HepG2 (cell line): ENCODE results near the gene OAF. TPM values are rescaled to one million over a fixed set of nuclear protein-coding genes. Genes with fewer than 3 reads are reported as not detected.

ENCODE experiments used
- ATAC-seq: fragments of 200-7000 bp; cut with Tn5 transposase; 3 replicates; pipeline ENCODE4 v1.9.1; 2020; ENCODE audit warnings: mild to moderate bottlenecking, moderate library complexity
- BruUV-seq: library from RNA; stranded (reverse); fragments of 400-500 nt; replicated peaks from 2 replicates; lab custom pipeline; 2021; lab: Mats Ljungman, UMichigan
- CTCF ChIA-PET: fragments of 300-600 bp; formaldehyde crosslinking; extraction: SDS; loops from one replicate; lab custom pipeline; 2021; ENCODE audit warnings: low total read pairs, inconsistent platforms, low intra/inter-chr PET ratio; lab: Yijun Ruan, JAX
- POLR2A ChIA-PET: fragments of 350-600 bp; sonication (Branson Sonifier 250); formaldehyde crosslinking; loops from one replicate; lab custom pipeline; 2020; ENCODE audit warnings: antibody characterized with exemption, inconsistent platforms; lab: Yijun Ruan, JAX
- DNase-seq: peaks from one replicate; pipeline ENCODE4 v3.0.0-alpha.2; 2015; ENCODE audit warnings: low spot score
- FAIRE-seq: peaks from 3 replicates; lab custom pipeline; 2011; peaks lifted over from hg19 to GRCh38; lab: Jason Lieb, UNC
- H2AFZ ChIP-seq: one replicate; pipeline ENCODE4 v1.6.1; 2011; ENCODE audit warnings: low read length, inconsistent platforms
- H3K27ac ChIP-seq: fragments of 300-600 bp; 3 replicates; pipeline ENCODE4 v1.8.0; 2011; ENCODE audit warnings: mixed run types, mild to moderate bottlenecking, mixed read lengths, low read length, inconsistent platforms; ENCODE audit not compliant: insufficient read depth; ENCODE audit errors: extremely low read length
- H3K27me3 ChIP-seq, 2 experiments: fragments of 200-600 bp in 1 of 2; 2 replicates in 1 of 2; 3 replicates in 1 of 2; pipeline versions ENCODE4 v1.6.0 to v1.8.0; 2011; ENCODE audit warnings: low read length in 2 of 2, mild to moderate bottlenecking in 2 of 2, moderate library complexity in 2 of 2, inconsistent platforms in 1 of 2; ENCODE audit not compliant: insufficient read depth in 2 of 2, control insufficient read depth in 1 of 2
- H3K36me3 ChIP-seq, 2 experiments: fragments of 200-600 bp in 1 of 2; replicated peaks in 1 of 2; 2 replicates in 1 of 2; 3 replicates in 1 of 2; pipeline versions ENCODE4 v1.5.1 to v1.8.0; 2011; ENCODE audit warnings: low read length in 2 of 2, inconsistent platforms in 1 of 2; ENCODE audit not compliant: insufficient read depth in 2 of 2, control insufficient read depth in 1 of 2
- H3K4me1 ChIP-seq: 2 replicates; pipeline ENCODE4 v1.5.1; 2012; ENCODE audit warnings: low read length, inconsistent platforms; ENCODE audit not compliant: insufficient read depth
- H3K4me2 ChIP-seq: 2 replicates; pipeline ENCODE4 v1.6.0; 2011; ENCODE audit warnings: low read depth, low read length, inconsistent platforms
- H3K4me3 ChIP-seq, 3 experiments: fragments of 200-600 bp in 1 of 3; sonication (generic), shearing (Covaris generic) in 1 of 3; replicated peaks in 1 of 3; 2 replicates each; pipeline ENCODE4 v1.5.1; 2011 to 2016; ENCODE audit warnings: low read length in 3 of 3, inconsistent platforms in 2 of 3, low read depth in 2 of 3, mild to moderate bottlenecking in 2 of 3, control low read depth in 1 of 3, mixed read lengths in 1 of 3; ENCODE audit not compliant: insufficient read depth in 1 of 3
- H3K79me2 ChIP-seq: one replicate; pipeline ENCODE4 v1.6.1; 2011; ENCODE audit warnings: low read length, inconsistent platforms; ENCODE audit not compliant: insufficient read depth
- H3K9ac ChIP-seq: 2 replicates; pipeline ENCODE4 v1.6.0; 2011; ENCODE audit warnings: mild to moderate bottlenecking, low read depth, low read length, inconsistent platforms; ENCODE audit not compliant: insufficient read depth
- H3K9me3 ChIP-seq: 2 replicates; pipeline ENCODE4 v1.5.1; 2012; ENCODE audit warnings: mild to moderate bottlenecking, low read length
- H4K20me1 ChIP-seq: 2 replicates; pipeline ENCODE4 v1.6.0; 2011; ENCODE audit warnings: inconsistent platforms, mild to moderate bottlenecking, low read length, moderate library complexity; ENCODE audit not compliant: insufficient read depth
- CEBPG ChIP-seq: IDR thresholded peaks from 2 replicates; pipeline ENCODE4 v1.6.1; 2016
- JDP2 ChIP-seq: sonication (generic); formaldehyde crosslinking; IDR thresholded peaks from 2 replicates; pipeline ENCODE4 v1.8.1; 2022; ENCODE audit warnings: missing genetic modification reagents, borderline replicate concordance
- MAZ ChIP-seq, 2 experiments: sonication (generic) in 1 of 2; formaldehyde crosslinking in 1 of 2; IDR thresholded peaks; 2 replicates each; pipeline versions ENCODE4 v1.5.0 to v1.6.1; 2012 to 2020; ENCODE audit warnings: low read depth in 2 of 2, mild to moderate bottlenecking in 2 of 2, borderline replicate concordance in 1 of 2, improper control_type of control experiment in 1 of 2, low read length in 1 of 2, missing genetic modification reagents in 1 of 2, moderate library complexity in 1 of 2
- RARA ChIP-seq: IDR thresholded peaks from 2 replicates; pipeline ENCODE4 v1.6.1; 2016; ENCODE audit warnings: missing genetic modification reagents, missing compliant biosample characterization
- SALL1 ChIP-seq: sonication (generic); formaldehyde crosslinking; IDR thresholded peaks from 2 replicates; pipeline ENCODE4 v1.8.0; 2022; ENCODE audit warnings: mild to moderate bottlenecking, missing genetic modification reagents
- SOX13 ChIP-seq, 3 experiments: fragments of 450-650 bp in 1 of 3; sonication (generic) in 1 of 3; formaldehyde crosslinking in 1 of 3; IDR thresholded peaks in 2 of 3; conservative IDR thresholded peaks in 1 of 3; 2 replicates each; pipeline versions ENCODE4 v1.5.0 to v1.6.1; 2016 to 2020; ENCODE audit warnings: antibody characterized with exemption in 1 of 3, mild to moderate bottlenecking in 1 of 3, missing compliant biosample characterization in 1 of 3, missing genetic modification reagents in 1 of 3, moderate library complexity in 1 of 3
- TCF7 ChIP-seq: sonication (generic); IDR thresholded peaks from 2 replicates; pipeline ENCODE4 v1.6.1; 2016; ENCODE audit warnings: antibody characterized with exemption, low read depth
- ZBTB7B ChIP-seq: sonication (generic); formaldehyde crosslinking; IDR thresholded peaks from 2 replicates; pipeline ENCODE4 v1.4.0; 2020; ENCODE audit warnings: missing genetic modification reagents
- ZIK1 ChIP-seq: sonication (generic); formaldehyde crosslinking; IDR thresholded peaks from 2 replicates; pipeline ENCODE4 v1.5.0; 2020; ENCODE audit warnings: mild to moderate bottlenecking, low read depth, missing genetic modification reagents, borderline replicate concordance
- ZNF670 ChIP-seq: sonication (generic); formaldehyde crosslinking; IDR thresholded peaks from 2 replicates; pipeline ENCODE4 v1.8.0; 2022; ENCODE audit warnings: mild to moderate bottlenecking, missing genetic modification reagents, borderline replicate concordance
- ZNF772 ChIP-seq: sonication (generic); formaldehyde crosslinking; IDR thresholded peaks from 2 replicates; pipeline ENCODE4 v1.5.0; 2020; ENCODE audit warnings: mild to moderate bottlenecking, missing genetic modification reagents
- WGBS: methylation state at CpG from one replicate; pipeline ENCODE4 v1.1.6; 2017; ENCODE audit warnings: low lambda C conversion rate; 5-methylcytosine and 5-hydroxymethylcytosine counted together
- in situ Hi-C: cut with HindIII; loops from 2 replicates; pipeline ENCODE4 v1.10.0; 2017; ENCODE audit warnings: low pct_unique_long_range_greater_than_20kb; ENCODE audit not compliant: extremely low pct_ligation_motif_present
- intact Hi-C: fragments of 100-400 bp; cut with micrococcal nuclease; formaldehyde crosslinking; loops from one replicate; pipeline ENCODE4 v1.10.0; 2022; ENCODE audit not compliant: unreplicated experiment
- polyA plus RNA-seq, 8 experiments: library from polyadenylated mRNA; depleted of rRNA in 3 of 8; stranded (reverse) in 7 of 8; unstranded in 1 of 8; fragments of >200 nt; fragmentation: Illumina TruSeq in 4 of 8; extraction: Trizol in 4 of 8; gene quantifications; 2 replicates each; pipeline versions ENCODE4 v1.2.1 to v1.2.3, GENCODE V29; 2011 to 2016; ENCODE audit warnings: low read depth in 4 of 8, missing spikeins in 1 of 8, mixed read lengths in 1 of 8; ENCODE audit not compliant: insufficient read depth in 1 of 8
- total RNA-seq, 5 experiments: library from RNA; depleted of rRNA; stranded (reverse); fragments of >200 nt; fragmentation: Illumina TruSeq; extraction: Trizol; gene quantifications; 2 replicates each; pipeline ENCODE4 v1.2.3, GENCODE V29; 2016; ENCODE audit warnings: low read depth in 1 of 5
- TF ChIP-seq, protein P1 (sequence below): sonication (generic); formaldehyde crosslinking; IDR thresholded peaks from 2 replicates; pipeline ENCODE4 v1.5.1; 2020; ENCODE audit warnings: missing genetic modification reagents, mild to moderate bottlenecking, borderline replicate concordance
- TF ChIP-seq, protein P2 (sequence below): sonication (generic); formaldehyde crosslinking; IDR thresholded peaks from 2 replicates; pipeline ENCODE4 v1.9.0; 2021; ENCODE audit warnings: missing genetic modification reagents, mild to moderate bottlenecking, borderline replicate concordance
- TF ChIP-seq, protein P3 (sequence below): sonication (generic); formaldehyde crosslinking; IDR thresholded peaks from 2 replicates; pipeline ENCODE4 v1.8.0; 2022; ENCODE audit warnings: mild to moderate bottlenecking, missing genetic modification reagents, moderate library complexity
- TF ChIP-seq, protein P4 (sequence below): sonication (generic); formaldehyde crosslinking; IDR thresholded peaks from 2 replicates; pipeline ENCODE4 v1.8.1; 2023; ENCODE audit warnings: mild to moderate bottlenecking, missing genetic modification reagents, borderline replicate concordance

The OAF gene
- total and polyA plus RNA-seq, 2 of the 13 experiments (the other 11 are each of a cell fraction or from before 2014, with no cell fraction given): 63.7 to 94.6 TPM

DNA sequence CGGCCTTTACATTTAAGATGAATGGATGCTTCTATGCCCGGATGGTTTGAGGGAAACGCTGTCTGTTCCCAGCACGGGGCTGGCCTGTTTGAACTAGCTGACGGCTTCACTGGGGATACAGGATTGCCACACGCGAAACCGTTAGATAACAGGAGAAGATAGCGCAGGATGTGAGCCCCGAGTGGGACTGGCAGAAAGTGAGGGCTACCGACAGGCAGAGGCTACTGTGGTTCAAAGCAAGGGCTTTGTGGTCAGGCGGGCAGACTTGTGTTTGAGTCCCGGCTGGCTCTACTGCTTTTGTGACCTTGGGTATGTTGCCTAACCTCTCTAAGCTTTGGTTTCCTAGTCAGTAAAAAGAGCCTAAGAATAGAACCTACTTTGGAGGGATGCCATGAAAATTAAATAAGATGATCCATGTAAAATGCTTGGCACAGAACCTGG is 2.8 kb upstream of the OAF start (continued):
- TF ChIP-seq, protein P1, sequence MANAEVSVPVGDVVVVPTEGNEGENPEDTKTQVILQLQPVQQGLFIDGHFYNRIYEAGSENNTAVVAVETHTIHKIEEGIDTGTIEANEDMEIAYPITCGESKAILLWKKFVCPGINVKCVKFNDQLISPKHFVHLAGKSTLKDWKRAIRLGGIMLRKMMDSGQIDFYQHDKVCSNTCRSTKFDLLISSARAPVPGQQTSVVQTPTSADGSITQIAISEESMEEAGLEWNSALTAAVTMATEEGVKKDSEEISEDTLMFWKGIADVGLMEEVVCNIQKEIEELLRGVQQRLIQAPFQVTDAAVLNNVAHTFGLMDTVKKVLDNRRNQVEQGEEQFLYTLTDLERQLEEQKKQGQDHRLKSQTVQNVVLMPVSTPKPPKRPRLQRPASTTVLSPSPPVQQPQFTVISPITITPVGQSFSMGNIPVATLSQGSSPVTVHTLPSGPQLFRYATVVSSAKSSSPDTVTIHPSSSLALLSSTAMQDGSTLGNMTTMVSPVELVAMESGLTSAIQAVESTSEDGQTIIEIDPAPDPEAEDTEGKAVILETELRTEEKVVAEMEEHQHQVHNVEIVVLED (CRISPR knock-in tag): peak; percentile 30; the same call in 1 of the 2 replicates
- TF ChIP-seq, protein P2, sequence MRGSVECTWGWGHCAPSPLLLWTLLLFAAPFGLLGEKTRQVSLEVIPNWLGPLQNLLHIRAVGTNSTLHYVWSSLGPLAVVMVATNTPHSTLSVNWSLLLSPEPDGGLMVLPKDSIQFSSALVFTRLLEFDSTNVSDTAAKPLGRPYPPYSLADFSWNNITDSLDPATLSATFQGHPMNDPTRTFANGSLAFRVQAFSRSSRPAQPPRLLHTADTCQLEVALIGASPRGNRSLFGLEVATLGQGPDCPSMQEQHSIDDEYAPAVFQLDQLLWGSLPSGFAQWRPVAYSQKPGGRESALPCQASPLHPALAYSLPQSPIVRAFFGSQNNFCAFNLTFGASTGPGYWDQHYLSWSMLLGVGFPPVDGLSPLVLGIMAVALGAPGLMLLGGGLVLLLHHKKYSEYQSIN (CRISPR knock-in tag): no peak
- peak; percentile 64; the same call in 1 of the 2 replicates for TF ChIP-seq ZNF772 (CRISPR knock-in tag)

DNA sequence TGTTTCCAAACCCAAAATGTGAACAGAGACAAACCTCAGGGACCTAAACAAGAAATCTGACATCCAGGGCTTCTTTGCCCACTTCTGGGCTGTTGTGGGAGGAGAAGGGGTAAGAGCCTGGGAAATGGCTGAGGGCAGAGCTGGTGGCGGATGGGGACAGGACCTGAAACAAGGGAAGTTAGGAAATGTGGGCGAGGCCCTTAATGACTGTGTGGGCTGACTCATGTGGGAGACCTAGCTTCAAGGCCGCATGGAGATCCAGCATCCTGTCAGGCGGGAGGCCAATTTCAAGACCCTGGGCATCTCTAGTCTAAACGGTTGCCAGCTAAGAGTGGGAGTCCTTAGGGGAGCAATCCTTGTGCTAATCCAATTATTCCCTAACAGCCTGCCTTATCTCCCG is 2.1 kb upstream of the OAF start:
- no TSS peak for BruUV-seq
- intact Hi-C loops (loop anchor here (1.0 kb wide), 1 partner anchor 10 kb away; no protein-coding TSS in a partner anchor), in situ Hi-C loops (no loop called here)
- POLR2A ChIA-PET: interaction anchor here (1.0 to 5.4 kb wide), 10 partner anchors 11 to 466 kb away, joined by 3 to 92 read pairs (median 6); partner anchors contain the start of gene ARHGEF12
- no peaks in the 10 kb centered on the region; a peak in 1 of 5 replicates for H3K36me3 ChIP-seq
- peaks cover 73% of the 10 kb centered on the region for H3K4me1 ChIP-seq
- no peaks in the 10 kb centered on the region for H3K9me3 ChIP-seq
- peak overlapping the region; percentile 46 for H3K9ac ChIP-seq
- H3K27me3 ChIP-seq: no peaks in the 10 kb centered on the region
- peak overlapping the region in 1 of 3 experiments; percentile 51; a peak in 1 of 6 replicates for H3K4me3 ChIP-seq
- H3K4me2 ChIP-seq: peak overlapping the region; percentile 72
- peak; percentile 50 for ATAC-seq
- H4K20me1 ChIP-seq: peaks cover 6% of the 10 kb centered on the region
- 2% methylated on average over 4 of the region's 6 CpGs for WGBS
- peak; percentile 55 for FAIRE-seq
- peaks cover 30% of the 10 kb centered on the region for H3K79me2 ChIP-seq
- H3K27ac ChIP-seq: peak overlapping the region; percentile 52
- CTCF ChIA-PET: no interaction called here
- H2AFZ ChIP-seq: peak overlapping the region; percentile 50
- DNase-seq: peak; percentile 86
- TF ChIP-seq RARA (peak; percentile 43; the same call in 1 of the 2 replicates), ZIK1 (CRISPR knock-in tag) (no peak), ZNF670 (CRISPR knock-in tag) (0 out of 2 replicates have a peak, but pooled peaks have one; percentile 16), JDP2 (CRISPR knock-in tag) (no peak), SOX13 (IDR thresholded peaks at IDR 0.05) (0 out of 2 replicates have a peak, but pooled peaks have one; percentile 18), SOX13 (CRISPR knock-in tag; conservative IDR thresholded peaks at IDR 0.05 in 1 of 2, IDR thresholded peaks at IDR 0.05 in 1 of 2) (peak in 1 of 2 experiments; percentile 47; a peak in 1 of 4 replicates), SALL1 (peak; percentile 29; the same call in 1 of the 2 replicates), TCF7 (peak; percentile 33; the same call in 1 of the 2 replicates), MAZ (IDR thresholded peaks at IDR 0.05; ENCODE audit: borderline replicate concordance, low read depth, low read length) (0 out of 2 replicates have a peak, but pooled peaks have one; percentile 15), MAZ (CRISPR knock-in tag; IDR thresholded peaks at IDR 0.05; ENCODE audit: low read depth) (no peak), CEBPG (CRISPR knock-in tag) (peak; percentile 51; the same call in 1 of the 2 replicates), ZBTB7B (CRISPR knock-in tag) (0 out of 2 replicates have a peak, but pooled peaks have one; percentile 16)
- TF ChIP-seq, protein P3, sequence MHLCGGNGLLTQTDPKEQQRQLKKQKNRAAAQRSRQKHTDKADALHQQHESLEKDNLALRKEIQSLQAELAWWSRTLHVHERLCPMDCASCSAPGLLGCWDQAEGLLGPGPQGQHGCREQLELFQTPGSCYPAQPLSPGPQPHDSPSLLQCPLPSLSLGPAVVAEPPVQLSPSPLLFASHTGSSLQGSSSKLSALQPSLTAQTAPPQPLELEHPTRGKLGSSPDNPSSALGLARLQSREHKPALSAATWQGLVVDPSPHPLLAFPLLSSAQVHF (CRISPR knock-in tag): no peak
- TF ChIP-seq, protein P4, sequence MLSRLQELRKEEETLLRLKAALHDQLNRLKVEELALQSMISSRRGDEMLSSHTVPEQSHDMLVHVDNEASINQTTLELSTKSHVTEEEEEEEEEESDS: no peak
